Motor neuron (in vitro differentiated cells): Measurements from ENCODE around the gene FAM222A. TPM values are rescaled to one million over a fixed set of nuclear protein-coding genes. Genes with fewer than 3 reads are reported as not detected.

Experiments
- ATAC-seq, 8 experiments: fragments of 200-7000 bp; cut with Tn5 transposase; replicated peaks in 6 of 8; 2 replicates each; pipeline ENCODE4 v1.8.0; 2021; ENCODE audit warnings: mild to moderate bottlenecking in 8 of 8, moderate library complexity in 8 of 8
- H3K27ac ChIP-seq, 2 donors: fragments of 250-450 bp; sonication (Bioruptor Pico); 2 replicates each; pipeline ENCODE4 v1.9.0; 2021; ENCODE audit warnings: antibody characterized with exemption in 2 of 2, mild to moderate bottlenecking in 2 of 2, moderate library complexity in 1 of 2
- H3K4me1 ChIP-seq, 2 donors: fragments of 250-450 bp; sonication (Bioruptor Pico); replicated peaks in 1 of 2; 2 replicates each; pipeline ENCODE4 v1.6.1; 2021; ENCODE audit warnings: antibody characterized with exemption in 2 of 2, mild to moderate bottlenecking in 2 of 2, moderate library complexity in 1 of 2
- H3K4me3 ChIP-seq, 5 donors: fragments of 250-450 bp; sonication (Bioruptor Pico); 2 replicates each; pipeline ENCODE4 v1.9.0; 2021; ENCODE audit warnings: antibody characterized with exemption in 5 of 5, mild to moderate bottlenecking in 5 of 5, moderate library complexity in 4 of 5
- WGBS, 10 experiments: fragments of 450-650 bp; shearing (Covaris generic); methylation state at CpG; one replicate each; pipeline ENCODE4 v1.0.0; 2022; 5-methylcytosine and 5-hydroxymethylcytosine counted together
- in situ Hi-C, 9 experiments: fragments of 400-800 bp; cut with MboI; loops; one replicate each; pipeline ENCODE4 v1.15.0; 2021; ENCODE audit warnings: low sequenced_read_pairs in 9 of 9, low pct_unique_long_range_greater_than_20kb in 2 of 9; ENCODE audit not compliant: unreplicated experiment in 9 of 9
- total RNA-seq, 8 experiments: library from RNA; unstranded; fragments of 300-600 nt; gene quantifications; 2 replicates each; pipeline versions ENCODE4 v1.2.3 to v1.2.4, GENCODE V29; 2022

Gene FAM222A
- total RNA-seq, 8 experiments from 2014 or later: 0.73 to 17.8 (median 8.1) TPM

- in situ Hi-C loops: loop anchor here in 1 of 9 experiments (25.0 kb wide), 1 partner anchor 104 kb away; no protein-coding TSS in a partner anchor
- WGBS, 10 experiments: 34 to 100% (median 43%) methylated on average over 1 to 12 of the region's 19 CpGs; no CpG with 5 or more reads in 3 of the 10 experiments
- Histone ChIP-seq H3K4me3 (peak overlapping the region; percentile 68 to 91 (median 77)), H3K27ac (peak overlapping the region; percentile 79 to 84), H3K4me1 (peaks cover 51 to 59% of the 10 kb centered on the region in 2 donors)
- no peak for ATAC-seq
These were observed 3.1 kb downstream of the FAM222A start for GRCh38 chr12:109716512-109717389.

GRCh38 chr12:109717390-109718357 is 4.0 kb downstream of the FAM222A start:
- peak in 5 of 8 experiments; percentile 1 to 34 (median 27) for ATAC-seq
- Histone ChIP-seq H3K27ac (peak overlapping the region; percentile 79 to 84), H3K4me3 (peak overlapping the region; percentile 11 to 78 (median 23)), H3K4me1 (peaks cover 59 to 68% of the 10 kb centered on the region in 2 donors)
- in situ Hi-C loops: loop anchor here in 1 of 9 experiments (25.0 kb wide), 1 partner anchor 105 kb away; no protein-coding TSS in a partner anchor
- 0 to 100% (median 70%) methylated on average over 1 to 5 of the region's 18 CpGs; no CpG with 5 or more reads in 3 of the 10 experiments for WGBS, 10 experiments

GRCh38 chr12:109718390-109718789 is 4.8 kb downstream of the FAM222A start:
- 0 to 33% (median 11%) methylated on average over 1 to 7 of the region's 33 CpGs; no CpG with 5 or more reads in 6 of the 10 experiments for WGBS, 10 experiments
- peak in 5 of 8 experiments; percentile 33 to 54 (median 40) for ATAC-seq
- Histone ChIP-seq H3K27ac (peak overlapping the region; percentile 79 to 84), H3K4me1 (peaks cover 66 to 75% of the 10 kb centered on the region in 2 donors), H3K4me3 (peak overlapping the region; percentile 11 to 32 (median 20))
- in situ Hi-C loops: loop anchor here in 1 of 9 experiments (25.0 kb wide), 1 partner anchor 106 kb away; no protein-coding TSS in a partner anchor

- in situ Hi-C loops: loop anchor here in 1 of 9 experiments (25.0 kb wide), 1 partner anchor 107 kb away; no protein-coding TSS in a partner anchor
- H3K27ac ChIP-seq: peak overlapping the region; percentile 79 to 84
- WGBS, 10 experiments: 0 to 80% (median 25%) methylated on average over 1 to 9 of the region's 12 CpGs; no CpG with 5 or more reads in 2 of the 10 experiments
- ATAC-seq: peak; percentile 21 to 46 (median 28)
- H3K4me1 ChIP-seq: peaks cover 73 to 83% of the 10 kb centered on the region in 2 donors
- H3K4me3 ChIP-seq: peak overlapping the region in 4 of 5 donors; percentile 1 to 32 (median 16)
These were observed 5.7 kb downstream of the FAM222A start for GRCh38 chr12:109719123-109720022.

- Histone ChIP-seq H3K4me3 (no peak overlapping the region), H3K27ac (peak overlapping the region; percentile 79 to 84), H3K4me1 (peaks cover 78 to 82% of the 10 kb centered on the region in 2 donors)
- peak in 5 of 8 experiments; percentile 7 to 15 (median 14) for ATAC-seq
- 0 to 80% (median 48%) methylated on average over 1 to 6 of the region's 12 CpGs; no CpG with 5 or more reads in 4 of the 10 experiments for WGBS, 10 experiments
- in situ Hi-C loops: loop anchor here in 1 of 9 experiments (25.0 kb wide), 1 partner anchor 108 kb away; no protein-coding TSS in a partner anchor
These were observed 6.7 kb downstream of the FAM222A start for GRCh38 chr12:109720152-109720856.

GRCh38 chr12:109720857-109721189 is 7.2 kb downstream of the FAM222A start:
- 83 to 100% (median 100%) methylated on average over 1 of the region's 1 CpG; no CpG with 5 or more reads in 7 of the 10 experiments for WGBS, 10 experiments
- peaks cover 78 to 83% of the 10 kb centered on the region in 2 donors for H3K4me1 ChIP-seq
- in situ Hi-C loops: loop anchor here in 1 of 9 experiments (25.0 kb wide), 1 partner anchor 109 kb away; no protein-coding TSS in a partner anchor
- no peak overlapping the region for H3K27ac ChIP-seq
- no peak for ATAC-seq
- H3K4me3 ChIP-seq: no peak overlapping the region

GRCh38 chr12:109721276-109721675 is 7.7 kb downstream of the FAM222A start:
- Histone ChIP-seq H3K27ac (no peak overlapping the region), H3K4me1 (peaks cover 79 to 83% of the 10 kb centered on the region in 2 donors), H3K4me3 (no peak overlapping the region)
- in situ Hi-C loops: loop anchor here in 1 of 9 experiments (25.0 kb wide), 1 partner anchor 109 kb away; no protein-coding TSS in a partner anchor
- 36 to 80% (median 63%) methylated on average over 1 to 5 of the region's 10 CpGs; no CpG with 5 or more reads in 7 of the 10 experiments for WGBS, 10 experiments
- no peak for ATAC-seq

GRCh38 chr12:109722022-109722720 is 8.5 kb downstream of the FAM222A start:
- H3K27ac ChIP-seq: peak overlapping the region in 1 of 2 donors; percentile 48
- WGBS, 10 experiments: 20 to 100% (median 58%) methylated on average over 1 to 3 of the region's 6 CpGs; no CpG with 5 or more reads in 6 of the 10 experiments
- ATAC-seq: no peak
- in situ Hi-C loops: loop anchor here in 1 of 9 experiments (25.0 kb wide), 1 partner anchor 110 kb away; no protein-coding TSS in a partner anchor
- peaks cover 81 to 83% of the 10 kb centered on the region in 2 donors for H3K4me1 ChIP-seq
- H3K4me3 ChIP-seq: no peak overlapping the region

- H3K27ac ChIP-seq: peak overlapping the region in 1 of 2 donors; percentile 48
- ATAC-seq: no peak
- in situ Hi-C loops: loop anchor here in 1 of 9 experiments (25.0 kb wide), 1 partner anchor 110 kb away; no protein-coding TSS in a partner anchor
- H3K4me1 ChIP-seq: peaks cover 81 to 83% of the 10 kb centered on the region in 2 donors
- no peak overlapping the region for H3K4me3 ChIP-seq
- 0 to 100% (median 67%) methylated on average over 1 to 3 of the region's 9 CpGs; no CpG with 5 or more reads in 4 of the 10 experiments for WGBS, 10 experiments
These were observed 9.1 kb downstream of the FAM222A start for GRCh38 chr12:109722721-109723094.

GRCh38 chr12:109723311-109723881 is 9.8 kb downstream of the FAM222A start:
- no peak overlapping the region for H3K4me3 ChIP-seq

More at GRCh38 chr12:109723311-109723881, 9.8 kb downstream of the FAM222A start:
- Histone ChIP-seq H3K27ac (peak overlapping the region in 1 of 2 donors; percentile 25), H3K4me1 (peaks cover 80 to 83% of the 10 kb centered on the region in 2 donors)
- 20 to 50% methylated on average over 1 of the region's 13 CpGs; no CpG with 5 or more reads in 8 of the 10 experiments for WGBS, 10 experiments
- peak in 4 of 8 experiments; percentile 6 to 19 (median 14) for ATAC-seq
- in situ Hi-C loops: loop anchor here in 1 of 9 experiments (25.0 kb wide), 1 partner anchor 111 kb away; no protein-coding TSS in a partner anchor
